ENCODE data around the gene SENP6.

Gene SENP6

DNA sequence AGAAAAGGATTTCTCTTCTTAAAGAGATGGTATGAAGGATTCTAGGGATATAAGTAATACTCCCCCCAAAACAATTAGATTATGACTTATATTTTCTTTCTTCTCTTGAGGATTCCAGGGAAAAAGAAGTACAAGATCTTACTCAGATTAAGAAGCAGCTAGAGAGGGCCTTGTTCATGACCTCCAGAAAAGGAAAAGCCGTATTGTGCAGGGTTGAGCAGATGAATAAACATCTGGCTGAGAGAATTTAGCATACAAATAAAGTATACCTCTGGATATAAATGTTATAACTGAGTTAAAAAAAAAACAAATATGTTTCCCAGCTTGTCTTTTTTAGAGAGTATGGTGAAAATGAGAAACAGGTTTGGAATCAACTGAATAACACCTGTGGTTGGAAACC is 158.6 kb downstream of the SENP6 start (continued):
- TF ChIP-seq, protein P1, sequence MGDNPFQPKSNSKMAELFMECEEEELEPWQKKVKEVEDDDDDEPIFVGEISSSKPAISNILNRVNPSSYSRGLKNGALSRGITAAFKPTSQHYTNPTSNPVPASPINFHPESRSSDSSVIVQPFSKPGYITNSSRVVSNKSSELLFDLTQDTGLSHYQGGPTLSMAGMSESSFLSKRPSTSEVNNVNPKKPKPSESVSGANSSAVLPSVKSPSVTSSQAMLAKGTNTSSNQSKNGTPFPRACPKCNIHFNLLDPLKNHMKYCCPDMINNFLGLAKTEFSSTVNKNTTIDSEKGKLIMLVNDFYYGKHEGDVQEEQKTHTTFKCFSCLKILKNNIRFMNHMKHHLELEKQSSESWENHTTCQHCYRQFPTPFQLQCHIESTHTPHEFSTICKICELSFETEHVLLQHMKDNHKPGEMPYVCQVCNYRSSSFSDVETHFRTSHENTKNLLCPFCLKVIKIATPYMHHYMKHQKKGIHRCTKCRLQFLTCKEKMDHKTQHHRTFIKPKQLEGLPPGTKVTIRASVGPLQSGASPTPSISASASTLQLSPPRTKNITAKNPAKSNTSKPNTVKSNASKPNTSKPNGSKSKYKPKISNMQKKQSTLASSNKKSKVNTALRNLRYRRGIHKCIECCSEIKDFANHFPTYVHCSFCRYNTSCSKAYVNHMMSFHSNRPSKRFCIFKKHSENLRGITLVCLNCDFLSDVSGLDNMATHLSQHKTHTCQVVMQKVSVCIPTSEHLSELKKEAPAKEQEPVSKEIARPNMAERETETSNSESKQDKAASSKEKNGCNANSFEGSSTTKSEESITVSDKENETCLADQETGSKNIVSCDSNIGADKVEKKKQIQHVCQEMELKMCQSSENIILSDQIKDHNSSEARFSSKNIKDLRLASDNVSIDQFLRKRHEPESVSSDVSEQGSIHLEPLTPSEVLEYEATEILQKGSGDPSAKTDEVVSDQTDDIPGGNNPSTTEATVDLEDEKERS (tag by site-specific recombination; IDR thresholded peaks at IDR 0.05) = no peak
- TF ChIP-seq ZNF560 (tag by site-specific recombination; IDR thresholded peaks at IDR 0.05; ENCODE audit: borderline replicate concordance) = no peak

DNA sequence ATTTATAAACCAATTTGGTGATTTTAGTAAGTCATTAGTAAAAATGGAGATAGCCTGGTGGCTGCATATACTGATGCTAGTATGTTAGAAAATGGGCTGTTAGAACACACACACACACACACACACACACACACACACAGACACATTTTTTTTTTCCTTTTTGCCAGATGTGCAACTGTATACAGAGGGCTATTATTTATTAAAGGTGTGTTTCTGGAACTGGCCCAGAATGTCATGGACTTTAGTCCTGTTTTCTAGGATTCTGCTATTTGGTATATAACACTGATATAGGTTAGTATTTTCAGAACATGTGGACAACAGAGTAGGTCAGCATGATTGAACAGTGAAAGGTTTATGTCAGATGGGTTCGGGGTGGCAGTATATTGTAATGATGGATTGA is 159.8 kb downstream of the SENP6 start:
- Histone ChIP-seq H3K4me1 (ENCODE audit: control insufficient read depth, insufficient read depth, low read length) (peaks cover 14% of the 10 kb centered on the region), H3K4me3 (ENCODE audit: low read depth, low read length) (no peak overlapping the region), H3K36me3 (ENCODE audit: control insufficient read depth in 2 of 2, insufficient read depth in 1 of 2, low read length in 2 of 2) (no peaks in the 10 kb centered on the region; a peak in 1 of 3 replicates), H3K27ac (ENCODE audit: extremely low read depth, low read depth, low read length) (no peak overlapping the region), H3K9me3 (ENCODE audit: control insufficient read depth, insufficient read depth, low read depth, low read length) (no peaks in the 10 kb centered on the region)
- no peak for TF ChIP-seq HOXA7 (CRISPR knock-in tag; IDR thresholded peaks at IDR 0.05; ENCODE audit: borderline replicate concordance)
- TF ChIP-seq, protein P2, sequence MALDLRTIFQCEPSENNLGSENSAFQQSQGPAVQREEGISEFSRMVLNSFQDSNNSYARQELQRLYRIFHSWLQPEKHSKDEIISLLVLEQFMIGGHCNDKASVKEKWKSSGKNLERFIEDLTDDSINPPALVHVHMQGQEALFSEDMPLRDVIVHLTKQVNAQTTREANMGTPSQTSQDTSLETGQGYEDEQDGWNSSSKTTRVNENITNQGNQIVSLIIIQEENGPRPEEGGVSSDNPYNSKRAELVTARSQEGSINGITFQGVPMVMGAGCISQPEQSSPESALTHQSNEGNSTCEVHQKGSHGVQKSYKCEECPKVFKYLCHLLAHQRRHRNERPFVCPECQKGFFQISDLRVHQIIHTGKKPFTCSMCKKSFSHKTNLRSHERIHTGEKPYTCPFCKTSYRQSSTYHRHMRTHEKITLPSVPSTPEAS (tag by site-specific recombination; IDR thresholded peaks at IDR 0.05) = peak; percentile 76
- CTCF ChIA-PET = no interaction called here
- POLR2A ChIA-PET = no interaction called here

DNA sequence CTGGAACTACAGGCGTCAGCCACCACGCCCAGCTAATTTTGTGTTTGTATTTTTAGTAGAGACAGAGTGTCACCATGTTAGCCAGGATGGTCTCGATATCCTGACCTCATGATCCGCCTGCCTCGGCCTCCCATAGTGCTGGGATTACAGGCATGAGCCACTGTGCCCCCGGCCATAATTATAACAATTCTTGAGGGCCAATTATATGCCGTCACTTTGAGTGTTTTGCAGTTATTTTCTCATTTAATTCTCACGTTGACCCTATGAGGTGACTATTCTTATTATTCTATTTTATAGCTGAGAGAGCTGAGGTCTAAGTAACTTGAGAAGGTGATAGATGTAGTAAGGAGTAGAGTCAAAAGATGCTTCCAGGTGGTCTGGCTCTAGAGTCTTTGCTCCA is 160.4 kb downstream of the SENP6 start:
- Histone ChIP-seq H3K4me3 (ENCODE audit: low read depth, low read length) (no peak overlapping the region), H3K27ac (ENCODE audit: extremely low read depth, low read depth, low read length) (no peak overlapping the region), H3K36me3 (ENCODE audit: control insufficient read depth in 2 of 2, insufficient read depth in 1 of 2, low read length in 2 of 2) (no peaks in the 10 kb centered on the region; a peak in 1 of 3 replicates), H3K9me3 (ENCODE audit: control insufficient read depth, insufficient read depth, low read depth, low read length) (no peaks in the 10 kb centered on the region), H3K4me1 (ENCODE audit: control insufficient read depth, insufficient read depth, low read length) (peaks cover 14% of the 10 kb centered on the region)
- ChIA-PET POLR2A (no interaction called here), CTCF (no interaction called here)
- TF ChIP-seq ZNF202 (tag by site-specific recombination; IDR thresholded peaks at IDR 0.05; ENCODE audit: borderline replicate concordance) = no peak
- TF ChIP-seq OSR2 (tag by site-specific recombination; IDR thresholded peaks at IDR 0.05) = peak; percentile 90
- peak; percentile 35; the same call in 1 of the 2 replicates for TF ChIP-seq ZNF629 (tag by site-specific recombination; IDR thresholded peaks at IDR 0.05)
- TF ChIP-seq, protein P3, sequence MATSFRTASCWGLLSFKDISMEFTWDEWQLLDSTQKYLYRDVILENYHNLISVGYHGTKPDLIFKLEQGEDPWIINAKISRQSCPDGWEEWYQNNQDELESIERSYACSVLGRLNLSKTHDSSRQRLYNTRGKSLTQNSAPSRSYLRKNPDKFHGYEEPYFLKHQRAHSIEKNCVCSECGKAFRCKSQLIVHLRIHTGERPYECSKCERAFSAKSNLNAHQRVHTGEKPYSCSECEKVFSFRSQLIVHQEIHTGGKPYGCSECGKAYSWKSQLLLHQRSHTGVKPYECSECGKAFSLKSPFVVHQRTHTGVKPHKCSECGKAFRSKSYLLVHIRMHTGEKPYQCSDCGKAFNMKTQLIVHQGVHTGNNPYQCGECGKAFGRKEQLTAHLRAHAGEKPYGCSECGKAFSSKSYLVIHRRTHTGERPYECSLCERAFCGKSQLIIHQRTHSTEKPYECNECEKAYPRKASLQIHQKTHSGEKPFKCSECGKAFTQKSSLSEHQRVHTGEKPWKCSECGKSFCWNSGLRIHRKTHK (tag by site-specific recombination; IDR thresholded peaks at IDR 0.05) = no peak
- peak; percentile 71 for TF ChIP-seq FEZF1 (tag by site-specific recombination; IDR thresholded peaks at IDR 0.05)
- TF ChIP-seq KLF10 (tag by site-specific recombination; IDR thresholded peaks at IDR 0.05) = peak; percentile 11; the same call in 1 of the 2 replicates
- TF ChIP-seq ZNF658 (tag by site-specific recombination; IDR thresholded peaks at IDR 0.05) = no peak
- TF ChIP-seq GLIS1 (tag by site-specific recombination; IDR thresholded peaks at IDR 0.05) = peak; percentile 14; the same call in 1 of the 2 replicates
- TF ChIP-seq, protein P4, sequence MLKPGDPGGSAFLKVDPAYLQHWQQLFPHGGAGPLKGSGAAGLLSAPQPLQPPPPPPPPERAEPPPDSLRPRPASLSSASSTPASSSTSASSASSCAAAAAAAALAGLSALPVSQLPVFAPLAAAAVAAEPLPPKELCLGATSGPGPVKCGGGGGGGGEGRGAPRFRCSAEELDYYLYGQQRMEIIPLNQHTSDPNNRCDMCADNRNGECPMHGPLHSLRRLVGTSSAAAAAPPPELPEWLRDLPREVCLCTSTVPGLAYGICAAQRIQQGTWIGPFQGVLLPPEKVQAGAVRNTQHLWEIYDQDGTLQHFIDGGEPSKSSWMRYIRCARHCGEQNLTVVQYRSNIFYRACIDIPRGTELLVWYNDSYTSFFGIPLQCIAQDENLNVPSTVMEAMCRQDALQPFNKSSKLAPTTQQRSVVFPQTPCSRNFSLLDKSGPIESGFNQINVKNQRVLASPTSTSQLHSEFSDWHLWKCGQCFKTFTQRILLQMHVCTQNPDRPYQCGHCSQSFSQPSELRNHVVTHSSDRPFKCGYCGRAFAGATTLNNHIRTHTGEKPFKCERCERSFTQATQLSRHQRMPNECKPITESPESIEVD (tag by site-specific recombination; IDR thresholded peaks at IDR 0.05) = peak; percentile 91
- TF ChIP-seq ZNF146 (tag by site-specific recombination; IDR thresholded peaks at IDR 0.05) = 0 out of 2 replicates have a peak, but pooled peaks have one; percentile 11
- TF ChIP-seq ZNF37A (tag by site-specific recombination; IDR thresholded peaks at IDR 0.05) = no peak
- TF ChIP-seq, protein P5, sequence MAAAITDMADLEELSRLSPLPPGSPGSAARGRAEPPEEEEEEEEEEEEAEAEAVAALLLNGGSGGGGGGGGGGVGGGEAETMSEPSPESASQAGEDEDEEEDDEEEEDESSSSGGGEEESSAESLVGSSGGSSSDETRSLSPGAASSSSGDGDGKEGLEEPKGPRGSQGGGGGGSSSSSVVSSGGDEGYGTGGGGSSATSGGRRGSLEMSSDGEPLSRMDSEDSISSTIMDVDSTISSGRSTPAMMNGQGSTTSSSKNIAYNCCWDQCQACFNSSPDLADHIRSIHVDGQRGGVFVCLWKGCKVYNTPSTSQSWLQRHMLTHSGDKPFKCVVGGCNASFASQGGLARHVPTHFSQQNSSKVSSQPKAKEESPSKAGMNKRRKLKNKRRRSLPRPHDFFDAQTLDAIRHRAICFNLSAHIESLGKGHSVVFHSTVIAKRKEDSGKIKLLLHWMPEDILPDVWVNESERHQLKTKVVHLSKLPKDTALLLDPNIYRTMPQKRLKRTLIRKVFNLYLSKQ (tag by site-specific recombination; IDR thresholded peaks at IDR 0.05; ENCODE audit: borderline replicate concordance) = no peak
- TF ChIP-seq TRIM28 (IDR thresholded peaks at IDR 0.05; ENCODE audit: borderline replicate concordance, low read length) = 0 out of 2 replicates have a peak, but pooled peaks have one; percentile 41
- TF ChIP-seq ZNF2 (tag by site-specific recombination; IDR thresholded peaks at IDR 0.05) = peak; percentile 48
- 0 out of 2 replicates have a peak, but pooled peaks have one; percentile 32 for TF ChIP-seq IKZF3 (tag by site-specific recombination; IDR thresholded peaks at IDR 0.05)
- TF ChIP-seq, protein P6, sequence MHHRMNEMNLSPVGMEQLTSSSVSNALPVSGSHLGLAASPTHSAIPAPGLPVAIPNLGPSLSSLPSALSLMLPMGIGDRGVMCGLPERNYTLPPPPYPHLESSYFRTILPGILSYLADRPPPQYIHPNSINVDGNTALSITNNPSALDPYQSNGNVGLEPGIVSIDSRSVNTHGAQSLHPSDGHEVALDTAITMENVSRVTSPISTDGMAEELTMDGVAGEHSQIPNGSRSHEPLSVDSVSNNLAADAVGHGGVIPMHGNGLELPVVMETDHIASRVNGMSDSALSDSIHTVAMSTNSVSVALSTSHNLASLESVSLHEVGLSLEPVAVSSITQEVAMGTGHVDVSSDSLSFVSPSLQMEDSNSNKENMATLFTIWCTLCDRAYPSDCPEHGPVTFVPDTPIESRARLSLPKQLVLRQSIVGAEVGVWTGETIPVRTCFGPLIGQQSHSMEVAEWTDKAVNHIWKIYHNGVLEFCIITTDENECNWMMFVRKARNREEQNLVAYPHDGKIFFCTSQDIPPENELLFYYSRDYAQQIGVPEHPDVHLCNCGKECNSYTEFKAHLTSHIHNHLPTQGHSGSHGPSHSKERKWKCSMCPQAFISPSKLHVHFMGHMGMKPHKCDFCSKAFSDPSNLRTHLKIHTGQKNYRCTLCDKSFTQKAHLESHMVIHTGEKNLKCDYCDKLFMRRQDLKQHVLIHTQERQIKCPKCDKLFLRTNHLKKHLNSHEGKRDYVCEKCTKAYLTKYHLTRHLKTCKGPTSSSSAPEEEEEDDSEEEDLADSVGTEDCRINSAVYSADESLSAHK (tag by site-specific recombination; IDR thresholded peaks at IDR 0.05) = no peak
- peak; percentile 67 for TF ChIP-seq SP7 (tag by site-specific recombination; IDR thresholded peaks at IDR 0.05)

Measured in HEK293 (cell line).